HAP-1 (cell line): Measurements from ENCODE around the gene KCTD7.
A peak's percentile ranks its signal among the peaks of the same experiment; 100 is the strongest.
"Not testable (repeated sequence)": the region's sequence is repeated elsewhere in the genome, so short reads cannot be mapped to it uniquely, and the experiment has no call there.

Experiments
- DNase-seq, 2 experiments: peaks; one replicate each; pipeline ENCODE4 v3.0.0-alpha.2; 2016 to 2020; ENCODE audit warnings: low spot score in 2 of 2
- H3K27me3 ChIP-seq: fragments of 250-450 bp; sonication (Bioruptor Pico); 2 replicates; pipeline ENCODE4 v1.5.1; 2020; ENCODE audit warnings: low read depth, mild to moderate bottlenecking, moderate library complexity
- H3K36me3 ChIP-seq: fragments of 250-450 bp; sonication (Bioruptor Pico); replicated peaks from 2 replicates; pipeline ENCODE4 v1.5.1; 2020; ENCODE audit warnings: mild to moderate bottlenecking
- H3K4me1 ChIP-seq: fragments of 250-450 bp; sonication (Bioruptor Pico); 2 replicates; pipeline ENCODE4 v1.5.1; 2020; ENCODE audit warnings: mild to moderate bottlenecking
- H3K4me3 ChIP-seq: fragments of 250-450 bp; sonication (Bioruptor Pico); 2 replicates; pipeline ENCODE4 v1.5.1; 2020; ENCODE audit warnings: mild to moderate bottlenecking, moderate library complexity
- H3K9me3 ChIP-seq: fragments of 250-450 bp; sonication (Bioruptor Pico); 2 replicates; pipeline ENCODE4 v1.5.1; 2020; ENCODE audit warnings: mild to moderate bottlenecking, moderate library complexity
- in situ Hi-C: fragments of 300-500 bp; cut with MboI; formaldehyde crosslinking; loops from 3 replicates; pipeline ENCODE4 v1.14.3; 2020; ENCODE audit warnings: low sequenced_read_pairs, inconsistent platforms, mixed read lengths

The KCTD7 gene

DNA sequence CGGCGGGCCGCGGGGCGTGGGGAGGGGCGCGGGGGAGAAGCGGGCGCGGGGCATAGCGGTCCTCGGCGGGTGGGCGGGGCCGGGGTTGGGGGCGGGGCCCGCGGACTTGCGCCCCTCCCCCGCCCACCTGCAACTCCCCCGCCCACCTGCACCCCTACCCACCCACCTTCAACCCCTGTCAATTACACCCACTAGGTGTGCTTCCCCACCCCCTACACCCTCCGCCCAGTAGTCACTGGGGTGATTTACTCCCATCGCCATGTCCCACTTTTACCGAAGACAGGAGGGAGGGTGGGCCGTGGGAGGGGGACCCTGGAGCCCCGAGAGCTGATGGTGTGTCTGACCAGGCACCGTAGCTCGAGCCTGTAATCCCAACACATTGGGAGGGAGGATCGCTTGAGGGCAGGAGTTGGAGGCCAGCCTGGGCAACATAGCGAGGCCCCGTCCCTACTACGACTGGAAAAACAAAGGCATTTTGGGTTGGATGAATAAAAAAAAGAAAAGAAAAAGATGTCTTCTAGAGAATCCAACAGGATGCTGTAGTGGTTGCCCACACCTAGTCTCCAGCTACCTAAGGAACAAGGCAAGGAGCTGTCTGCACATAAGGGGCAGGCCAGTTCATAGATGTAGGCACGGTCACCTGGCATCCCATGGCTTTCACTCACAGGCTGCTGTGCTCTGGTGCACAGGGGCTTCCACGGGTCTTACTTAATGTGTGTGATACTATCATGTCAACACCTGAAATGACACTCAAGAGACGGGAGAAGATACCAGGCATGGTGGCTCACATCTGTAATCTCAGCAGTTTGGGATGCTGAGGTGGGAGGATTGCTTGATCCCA, 761 bp downstream of the KCTD7 start:
- no peaks in the 10 kb centered on the region for H3K9me3 ChIP-seq
- in situ Hi-C loops = no loop called here
- peaks cover 16% of the 10 kb centered on the region for H3K4me1 ChIP-seq
- DNase-seq = no peak
- no peaks in the 10 kb centered on the region for H3K27me3 ChIP-seq
- H3K4me3 ChIP-seq = peak overlapping the region; percentile 57
- 0 out of 2 replicates have a peak, but pooled peaks cover 3% of the 10 kb centered on the region for H3K36me3 ChIP-seq

DNA sequence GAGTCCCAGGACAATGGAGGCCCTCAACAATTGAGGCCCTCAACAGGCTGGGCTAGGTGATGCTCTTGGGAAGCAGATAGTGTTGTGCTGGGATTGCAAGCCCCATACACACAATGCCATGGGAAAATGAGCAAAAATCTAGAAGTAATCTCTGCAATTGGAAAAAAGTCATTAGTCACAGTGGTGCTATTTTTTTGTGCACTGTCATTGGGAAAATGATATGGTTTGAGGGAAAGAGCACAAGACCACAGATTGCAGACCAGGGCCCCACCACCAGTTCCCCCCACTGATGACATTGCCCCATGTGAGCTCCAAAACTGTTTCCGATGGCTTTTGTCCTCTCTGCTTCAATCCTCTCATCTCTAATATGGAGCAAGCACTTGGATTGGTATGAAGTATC, 1.9 kb downstream of the KCTD7 start:
- H3K9me3 ChIP-seq = no peaks in the 10 kb centered on the region
- peaks cover 16% of the 10 kb centered on the region for H3K4me1 ChIP-seq
- no peaks in the 10 kb centered on the region for H3K27me3 ChIP-seq
- no peak overlapping the region for H3K4me3 ChIP-seq
- in situ Hi-C loops = no loop called here
- DNase-seq = no peak
- 0 out of 2 replicates have a peak, but pooled peaks cover 3% of the 10 kb centered on the region for H3K36me3 ChIP-seq

DNA sequence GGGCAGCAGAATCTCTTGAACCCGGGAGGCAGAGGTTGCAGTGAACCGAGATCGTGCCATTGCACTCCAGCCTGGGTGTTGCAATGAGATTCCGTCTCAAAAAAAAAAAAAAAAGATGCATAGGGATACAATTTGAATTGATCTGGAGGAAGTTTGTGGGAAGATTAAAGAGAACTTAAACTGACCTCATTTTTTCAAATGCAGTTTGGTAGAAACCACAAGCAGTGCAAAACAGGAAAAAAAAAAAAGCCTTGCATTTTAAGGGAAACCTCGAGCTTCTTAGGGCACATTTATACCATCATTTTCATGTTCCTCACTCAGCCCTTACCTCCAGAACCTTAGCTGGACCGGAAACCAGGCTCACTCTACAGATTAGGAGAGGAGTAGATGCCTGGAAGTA, 2.8 kb downstream of the KCTD7 start:
- Histone ChIP-seq H3K4me1 (peaks cover 16% of the 10 kb centered on the region), H3K4me3 (no peak overlapping the region), H3K27me3 (no peaks in the 10 kb centered on the region), H3K36me3 (0 out of 2 replicates have a peak, but pooled peaks cover 3% of the 10 kb centered on the region), H3K9me3 (no peaks in the 10 kb centered on the region)
- in situ Hi-C loops = no loop called here
- no peak for DNase-seq

DNA sequence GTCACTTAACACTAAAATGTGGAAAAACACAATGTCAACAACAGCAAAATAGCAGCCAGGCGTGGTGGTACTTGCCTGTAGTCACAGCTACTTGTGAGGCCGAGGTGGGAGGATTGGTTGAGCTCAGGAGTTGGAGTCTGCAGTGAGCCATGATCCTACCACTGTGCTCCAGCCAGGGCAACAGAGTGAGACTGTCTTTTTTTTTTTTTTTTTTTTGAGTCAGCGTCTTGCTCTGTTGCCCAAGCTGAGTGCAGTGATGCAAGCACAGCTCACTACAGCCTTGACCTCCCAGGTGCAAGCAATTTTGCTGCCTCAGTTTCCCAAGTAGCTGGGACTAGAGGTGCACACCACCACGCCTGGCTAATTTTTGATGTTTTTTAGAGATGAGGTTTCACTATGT, 6.1 kb downstream of the KCTD7 start:
- in situ Hi-C loops = no loop called here
- Histone ChIP-seq H3K27me3 (no peaks in the 10 kb centered on the region), H3K4me3 (no peak overlapping the region), H3K36me3 (peaks cover 19% of the 10 kb centered on the region), H3K9me3 (no peaks in the 10 kb centered on the region), H3K4me1 (0 out of 2 replicates have a peak, but pooled peaks cover under 1% of the 10 kb centered on the region)
- DNase-seq = no peak

DNA sequence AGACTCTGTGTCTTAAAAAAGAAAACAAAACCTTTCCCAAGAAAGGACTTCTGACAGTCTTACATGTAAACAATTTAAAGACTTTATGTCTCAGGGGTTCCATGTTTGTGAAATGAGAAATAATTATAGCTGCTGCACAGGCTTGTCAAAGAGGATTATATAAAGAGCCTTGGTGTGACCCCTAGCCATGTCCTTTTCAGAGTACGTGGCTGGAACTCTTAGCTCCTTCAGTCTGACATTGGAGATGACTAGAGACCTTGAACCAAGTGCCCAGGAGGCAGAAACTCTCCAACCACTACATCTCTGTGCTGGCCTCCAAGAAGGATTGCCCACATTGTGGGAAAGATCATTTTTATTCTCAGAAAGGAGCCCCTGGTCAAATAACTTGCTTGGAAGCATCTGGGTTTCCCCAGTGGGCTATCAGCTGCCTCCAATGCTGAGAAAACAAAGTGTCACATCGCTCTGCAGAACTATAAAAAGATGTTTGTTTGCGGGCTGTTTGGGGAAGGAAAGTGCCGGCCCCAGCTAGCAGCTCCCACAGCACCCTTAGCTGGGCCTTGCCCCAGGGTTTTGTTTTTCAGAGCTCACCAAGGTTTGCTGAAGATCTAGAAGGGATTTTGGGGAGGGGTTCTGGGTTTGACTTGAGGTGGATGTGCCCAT, 6.8 kb downstream of the KCTD7 start:
- H3K36me3 ChIP-seq = peaks cover 26% of the 10 kb centered on the region
- H3K27me3 ChIP-seq, H3K4me3 ChIP-seq, DNase-seq, in situ Hi-C loops, H3K4me1 ChIP-seq, H3K9me3 ChIP-seq: not testable (repeated sequence)

DNA sequence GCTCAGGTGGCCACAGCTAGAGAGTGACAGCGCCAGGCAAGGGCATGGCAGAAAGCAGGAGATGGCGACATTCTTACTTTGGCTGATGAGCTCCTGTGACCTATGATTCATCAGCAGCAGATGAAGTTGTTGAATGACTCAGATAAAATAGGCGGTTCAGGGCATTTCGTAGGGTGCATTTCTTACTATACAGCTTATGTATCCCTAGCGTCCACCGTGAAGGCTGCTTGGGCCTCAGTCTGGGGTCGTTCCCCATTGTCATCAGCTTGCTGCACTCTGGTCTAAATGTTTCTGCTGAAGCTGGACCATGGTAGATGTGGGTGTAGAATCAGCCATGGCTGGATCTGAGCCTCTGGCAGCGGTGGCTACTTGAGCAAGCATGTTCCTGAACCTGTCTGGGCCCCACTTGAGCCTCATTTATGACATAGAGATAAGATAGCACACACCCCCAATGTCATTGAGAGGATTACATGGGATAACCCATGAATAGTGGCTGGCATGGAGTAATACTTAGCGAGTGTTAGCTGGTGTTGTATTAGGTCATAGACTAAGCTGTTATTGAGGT, 7.4 kb downstream of the KCTD7 start:
- H3K4me1 ChIP-seq, H3K9me3 ChIP-seq, H3K27me3 ChIP-seq, in situ Hi-C loops, DNase-seq, H3K4me3 ChIP-seq: not testable (repeated sequence)
- peaks cover 31% of the 10 kb centered on the region for H3K36me3 ChIP-seq

DNA sequence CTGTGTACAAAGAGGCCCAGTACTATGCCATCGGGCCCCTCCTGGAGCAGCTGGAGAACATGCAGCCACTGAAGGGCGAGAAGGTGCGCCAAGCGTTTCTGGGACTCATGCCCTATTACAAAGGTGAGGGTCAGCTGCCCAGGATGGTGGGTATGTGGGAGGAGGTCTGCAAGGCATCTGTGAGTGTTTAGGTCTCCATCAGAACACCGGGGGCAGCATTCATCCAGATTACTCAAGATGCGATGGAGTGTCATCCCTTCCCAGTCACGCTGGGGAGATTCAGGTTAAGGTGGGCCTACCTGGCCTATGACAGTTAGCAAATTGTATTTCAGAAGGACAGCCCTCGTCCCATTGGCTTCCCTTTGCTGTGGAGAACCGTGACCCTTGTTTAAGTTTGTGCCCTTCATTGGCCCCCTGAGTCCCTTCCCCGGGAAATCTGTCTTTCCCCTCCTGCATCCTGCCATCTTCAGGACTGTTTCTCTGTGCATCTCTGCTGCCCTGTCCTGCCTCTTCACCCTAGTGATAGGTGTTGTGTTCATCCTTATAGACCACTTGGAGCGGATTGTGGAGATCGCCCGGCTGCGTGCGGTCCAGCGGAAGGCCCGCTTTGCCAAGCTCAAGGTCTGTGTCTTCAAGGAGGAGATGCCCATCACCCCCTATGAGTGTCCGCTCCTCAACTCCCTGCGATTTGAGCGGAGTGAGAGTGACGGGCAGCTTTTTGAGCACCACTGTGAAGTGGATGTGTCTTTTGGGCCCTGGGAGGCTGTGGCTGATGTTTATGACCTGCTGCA, 9.8 kb downstream of the KCTD7 start:
- Histone ChIP-seq H3K4me3 (no peak overlapping the region), H3K4me1 (no peaks in the 10 kb centered on the region), H3K27me3 (no peaks in the 10 kb centered on the region), H3K9me3 (no peaks in the 10 kb centered on the region), H3K36me3 (peaks cover 30% of the 10 kb centered on the region)
- no peak for DNase-seq
- in situ Hi-C loops = no loop called here

DNA sequence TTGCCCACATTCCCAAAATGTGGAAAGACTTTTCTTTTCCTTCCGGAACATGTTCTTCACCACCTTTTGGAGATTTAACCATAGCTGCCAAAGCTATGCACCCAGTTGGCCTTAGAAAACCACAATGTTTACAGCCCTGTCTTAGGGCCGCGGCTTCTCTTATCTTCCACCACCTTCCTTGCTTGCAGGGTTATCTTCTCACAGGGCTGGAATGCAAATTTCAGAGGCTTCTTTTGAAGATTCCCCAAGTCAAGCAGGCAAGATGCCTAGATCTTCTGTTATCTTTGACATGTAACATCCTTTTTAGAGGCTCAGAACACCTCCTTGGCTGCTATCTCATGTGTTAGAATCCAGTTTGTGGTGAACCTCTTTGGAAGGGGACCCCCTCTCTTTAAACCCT, 11.1 kb downstream of the KCTD7 start:
- no peak for DNase-seq
- H3K36me3 ChIP-seq = peaks cover 35% of the 10 kb centered on the region
- H3K4me3 ChIP-seq = no peak overlapping the region
- in situ Hi-C loops = no loop called here
- no peaks in the 10 kb centered on the region for H3K4me1 ChIP-seq
- no peaks in the 10 kb centered on the region for H3K27me3 ChIP-seq
- H3K9me3 ChIP-seq = no peaks in the 10 kb centered on the region

DNA sequence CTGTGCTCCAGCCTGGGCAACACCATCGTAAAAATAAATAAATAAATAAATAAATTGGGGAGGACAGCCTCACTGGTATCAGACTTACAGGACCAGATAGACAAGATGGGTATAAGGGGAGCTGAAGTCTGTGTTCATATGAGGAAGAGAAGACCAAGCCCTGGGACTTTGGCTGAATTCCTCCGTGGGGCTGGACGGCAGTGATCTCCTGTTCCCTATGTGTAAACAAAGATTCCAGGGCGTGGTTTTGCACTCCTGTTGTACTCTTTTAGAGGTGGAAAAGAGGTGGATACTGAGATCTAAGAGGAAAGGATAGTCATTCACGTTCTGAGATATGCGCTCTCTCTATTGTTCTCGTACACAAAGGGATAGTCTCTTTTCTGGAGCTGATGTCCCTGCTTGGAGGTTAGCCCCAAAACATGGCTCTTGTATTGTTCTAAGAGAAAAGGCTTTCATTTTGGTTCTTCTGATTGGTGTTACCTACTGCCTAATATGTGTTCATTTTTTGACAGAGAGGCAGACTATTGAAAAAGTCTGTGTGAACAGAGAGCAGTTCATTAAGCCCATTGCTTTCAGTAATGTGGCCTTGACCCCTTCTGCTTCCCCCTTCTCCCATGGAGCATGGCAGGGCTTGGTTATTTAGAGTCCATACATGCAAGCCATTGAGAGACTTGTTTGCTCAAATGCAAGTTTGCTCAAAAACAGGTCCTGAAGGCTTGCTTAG, 12.3 kb downstream of the KCTD7 start:
- DNase-seq = no peak
- Histone ChIP-seq H3K4me3 (no peak overlapping the region), H3K4me1 (no peaks in the 10 kb centered on the region), H3K9me3 (no peaks in the 10 kb centered on the region), H3K27me3 (no peaks in the 10 kb centered on the region), H3K36me3 (peaks cover 35% of the 10 kb centered on the region)
- in situ Hi-C loops = no loop called here

DNA sequence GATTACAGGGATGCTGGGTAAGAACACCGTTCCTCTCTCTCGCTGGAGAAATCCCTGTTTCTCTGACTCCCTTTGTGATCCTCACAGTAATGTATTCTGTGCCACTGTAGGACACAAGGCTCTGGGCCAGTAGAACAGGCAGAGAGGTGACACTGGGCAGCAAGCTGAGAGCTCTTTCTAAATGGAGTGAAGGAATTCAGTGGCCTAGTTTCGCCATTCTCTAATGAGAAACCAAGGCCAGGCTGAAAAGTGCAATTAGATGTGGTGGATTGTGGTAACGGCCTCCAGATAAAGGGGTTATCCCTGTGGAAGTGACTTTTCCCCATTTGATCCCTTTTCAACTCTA, 12.8 kb downstream of the KCTD7 start:
- Histone ChIP-seq H3K9me3 (no peaks in the 10 kb centered on the region), H3K4me3 (no peak overlapping the region), H3K27me3 (no peaks in the 10 kb centered on the region), H3K4me1 (no peaks in the 10 kb centered on the region), H3K36me3 (peaks cover 35% of the 10 kb centered on the region)
- no peak for DNase-seq
- in situ Hi-C loops = no loop called here

DNA sequence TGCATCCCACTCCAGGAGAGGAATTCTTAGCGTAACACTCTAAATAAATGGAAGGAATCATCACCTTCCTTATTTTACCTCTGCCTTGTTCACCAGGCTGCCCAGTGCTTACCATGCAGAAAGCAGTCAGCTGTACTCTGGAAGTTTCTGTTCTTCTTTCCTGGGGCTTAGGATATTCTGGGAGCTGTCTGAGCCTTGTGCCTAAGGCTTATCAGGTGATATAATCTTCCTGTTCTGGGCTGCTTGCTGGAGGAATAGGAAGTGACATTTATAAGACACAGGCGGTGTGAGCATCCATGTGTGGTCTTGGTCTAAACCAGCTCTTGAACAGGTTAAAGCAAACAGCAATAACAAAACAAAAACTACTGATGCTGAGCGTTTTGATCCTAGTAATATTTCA, 13.5 kb downstream of the KCTD7 start:
- no peaks in the 10 kb centered on the region for H3K27me3 ChIP-seq
- DNase-seq = no peak
- peaks cover 35% of the 10 kb centered on the region for H3K36me3 ChIP-seq

DNA sequence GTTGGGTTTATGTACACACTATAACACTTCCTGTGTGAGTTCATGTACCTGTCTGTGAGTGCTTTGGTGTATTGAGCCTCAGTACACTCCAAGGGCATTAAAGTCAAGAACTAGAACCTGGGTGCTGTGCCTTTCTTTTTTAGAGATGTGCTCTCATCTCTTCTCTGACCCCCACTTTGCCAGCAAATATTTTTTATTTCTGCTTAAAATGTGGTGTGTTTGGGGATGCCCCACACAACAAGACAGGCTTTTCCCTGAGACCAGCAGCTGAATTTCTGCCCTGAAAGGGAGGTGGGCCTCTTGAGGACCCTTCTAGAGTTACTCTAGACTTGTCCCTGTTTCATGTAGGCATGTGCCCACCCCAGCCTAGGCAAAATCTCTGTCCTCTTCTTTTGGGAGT, 14.3 kb downstream of the KCTD7 start:
- no peak for DNase-seq
- H3K9me3 ChIP-seq = no peaks in the 10 kb centered on the region
- H3K4me1 ChIP-seq = no peaks in the 10 kb centered on the region
- in situ Hi-C loops = no loop called here
- H3K36me3 ChIP-seq = peaks cover 32% of the 10 kb centered on the region
- H3K4me3 ChIP-seq = no peak overlapping the region
- H3K27me3 ChIP-seq = no peaks in the 10 kb centered on the region

More for the DNA sequence above, 13.5 kb downstream of the KCTD7 start:
- no peaks in the 10 kb centered on the region for H3K4me1 ChIP-seq
- no peak overlapping the region for H3K4me3 ChIP-seq
- H3K9me3 ChIP-seq = no peaks in the 10 kb centered on the region
- in situ Hi-C loops = no loop called here

DNA sequence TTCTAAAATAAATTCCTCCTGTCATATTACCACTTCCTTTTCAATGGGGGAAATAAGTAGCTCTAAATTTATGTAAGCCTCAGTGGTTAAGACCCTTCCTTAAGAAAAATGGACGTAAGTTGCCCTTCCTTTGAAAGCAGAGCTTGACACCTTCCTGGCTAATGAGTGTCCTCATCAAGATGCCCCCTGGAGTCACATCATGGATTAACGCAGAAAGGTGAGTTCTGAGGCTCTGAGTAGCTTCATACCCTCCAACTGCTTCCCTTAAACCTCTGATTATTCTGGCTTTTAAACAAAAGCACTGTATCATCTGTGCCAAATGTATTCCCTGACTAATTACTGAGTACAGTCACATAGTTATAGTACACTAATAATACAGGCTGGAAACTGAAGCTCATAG, 14.7 kb downstream of the KCTD7 start:
- no peaks in the 10 kb centered on the region for H3K27me3 ChIP-seq
- no peak overlapping the region for H3K4me3 ChIP-seq
- no peaks in the 10 kb centered on the region for H3K9me3 ChIP-seq
- H3K4me1 ChIP-seq = no peaks in the 10 kb centered on the region
- peaks cover 32% of the 10 kb centered on the region for H3K36me3 ChIP-seq
- no peak for DNase-seq
- in situ Hi-C loops = no loop called here
